ENCODE results near the gene OPRL1.

OPRL1 gene

DNA sequence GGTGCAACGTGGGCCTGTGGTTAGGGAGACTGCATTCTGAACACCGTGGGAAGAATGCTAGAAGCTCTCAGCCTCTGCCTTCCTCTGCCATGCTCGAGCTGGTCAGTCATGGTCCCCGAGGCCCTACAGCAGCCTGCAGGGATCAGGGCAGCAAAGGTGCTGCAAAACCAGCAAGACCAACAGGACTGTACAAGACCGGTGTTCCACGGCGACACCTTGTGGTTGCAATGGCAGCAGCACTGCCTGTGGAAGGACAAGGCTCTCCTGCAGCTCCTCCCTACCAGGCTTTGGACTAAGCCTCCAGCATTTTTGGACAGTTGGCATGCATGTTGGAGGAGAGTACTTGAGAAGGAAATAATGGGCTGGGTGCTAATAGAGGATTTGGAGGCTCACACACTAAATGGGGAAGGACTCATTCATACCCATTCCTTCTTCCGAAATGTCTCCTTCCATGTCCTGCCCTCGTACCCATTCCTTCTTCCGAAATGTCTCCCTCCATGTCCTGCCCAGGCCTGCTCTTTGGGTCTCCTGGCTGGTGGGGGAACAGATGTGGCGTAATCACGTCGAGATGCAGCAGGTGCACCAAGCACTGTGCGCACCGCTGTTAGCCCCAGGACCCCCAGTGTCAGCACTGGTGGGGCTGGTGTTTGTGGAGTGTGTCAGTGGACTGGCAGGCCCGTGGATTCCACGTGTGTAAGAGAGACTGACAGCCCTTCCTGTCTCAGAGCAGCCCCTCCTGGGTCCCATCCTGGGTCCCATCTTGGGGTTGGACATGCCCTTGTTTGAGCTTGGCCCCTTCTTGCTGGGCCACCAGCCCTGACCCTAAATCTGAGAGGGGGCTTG lies 65.8 kb downstream of the OPRL1 start:
- DNase-seq: peak; percentile 42 to 53

DNA sequence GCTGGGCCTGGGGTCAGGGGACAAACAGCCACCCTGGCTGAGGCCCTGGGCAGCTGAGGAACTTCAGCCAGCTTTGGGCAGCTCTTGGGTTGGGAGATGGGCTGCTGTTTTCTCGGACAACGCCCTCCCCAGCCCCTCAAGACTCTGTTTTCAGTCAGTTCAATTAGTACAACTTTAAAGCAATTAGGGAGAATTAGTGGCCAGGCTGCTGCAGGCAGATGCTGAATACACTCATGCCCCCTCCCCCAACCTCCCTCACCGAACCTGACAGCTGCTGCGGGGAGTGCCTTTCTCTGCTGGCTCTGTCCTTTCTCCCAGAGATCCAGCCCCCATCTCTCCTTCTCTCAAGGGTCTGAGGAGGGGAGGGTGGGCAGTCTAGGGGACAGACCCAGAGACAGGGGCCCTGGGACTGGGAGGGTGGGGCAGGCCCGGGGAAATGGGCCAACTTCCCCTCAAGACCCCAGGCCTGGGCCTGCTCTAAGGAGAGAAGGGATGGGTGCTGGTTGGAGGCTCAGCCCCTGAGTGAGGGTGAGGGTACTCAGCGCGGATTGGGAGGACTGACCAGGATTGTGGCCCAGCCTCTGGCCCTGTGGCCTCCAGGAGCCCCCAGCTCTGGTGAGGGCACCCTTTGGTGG lies 66.5 kb downstream of the OPRL1 start:
- no peak for DNase-seq

DNA sequence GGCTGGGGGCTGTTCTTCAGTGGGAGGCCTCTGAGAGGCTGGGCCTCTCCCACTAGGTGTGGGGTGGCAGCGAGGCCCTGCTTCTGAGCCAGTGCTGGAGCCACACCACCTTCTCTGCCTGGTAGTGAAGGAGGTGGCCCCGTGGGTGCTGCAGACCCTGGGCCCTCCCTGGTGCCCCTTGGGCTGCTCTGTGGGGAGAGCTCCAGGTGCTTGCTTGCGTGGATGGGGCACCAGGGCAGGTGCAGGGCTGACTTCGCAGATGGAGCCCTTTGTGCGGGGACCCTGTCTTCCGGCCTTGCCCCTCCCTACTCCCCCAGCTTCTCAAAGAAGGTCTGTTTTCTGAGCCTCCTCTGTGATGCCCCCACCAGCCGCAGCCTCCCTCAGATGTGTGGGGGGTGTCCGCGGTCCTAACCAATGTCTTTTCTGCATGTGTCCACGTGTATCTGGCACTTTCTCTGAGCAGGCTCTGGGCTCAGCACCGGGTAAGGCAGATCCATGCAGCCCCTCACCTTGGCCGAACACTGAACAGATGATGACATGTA lies 67.1 kb downstream of the OPRL1 start:
- no peak for DNase-seq

DNA sequence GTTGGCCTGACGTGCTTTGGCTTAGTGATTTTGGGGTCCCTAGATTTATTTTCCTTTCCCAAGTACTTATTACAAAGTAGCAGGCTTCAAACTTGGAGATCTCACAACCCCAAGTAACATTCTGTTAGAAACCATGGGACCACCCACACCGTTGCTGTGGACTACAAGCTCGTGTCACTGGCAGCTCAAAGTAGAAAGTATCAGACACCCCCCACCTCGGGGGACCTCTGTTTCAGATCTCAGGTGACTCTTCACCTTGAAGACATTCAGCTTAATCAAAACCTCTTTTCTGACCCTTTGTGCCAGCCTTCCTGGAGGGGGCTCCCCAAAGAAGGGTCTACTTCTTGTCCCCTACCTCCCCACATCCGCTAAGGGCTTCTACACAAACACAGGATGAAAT lies 68.7 kb downstream of the OPRL1 start:
- DNase-seq: no peak

DNA sequence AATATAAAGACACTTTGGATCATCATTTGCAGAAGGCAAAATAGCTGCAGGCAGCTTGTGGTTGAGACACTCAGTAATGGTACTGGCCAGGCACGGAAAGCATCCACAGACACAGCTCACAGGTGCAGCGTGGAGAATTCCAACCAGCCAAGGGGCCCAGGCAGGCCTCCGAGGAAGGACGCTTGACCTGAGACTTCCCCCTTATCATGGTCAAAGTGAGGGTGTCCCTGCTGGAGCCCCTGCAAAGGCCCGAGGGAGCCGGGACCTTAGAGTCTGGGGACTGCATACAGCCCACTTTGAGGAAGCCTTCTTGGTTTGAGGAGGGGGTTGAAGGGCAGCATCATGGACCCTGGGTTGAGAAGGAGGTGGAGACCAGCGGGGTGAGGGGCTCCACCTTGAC lies 69.3 kb downstream of the OPRL1 start:
- DNase-seq: no peak

DNA sequence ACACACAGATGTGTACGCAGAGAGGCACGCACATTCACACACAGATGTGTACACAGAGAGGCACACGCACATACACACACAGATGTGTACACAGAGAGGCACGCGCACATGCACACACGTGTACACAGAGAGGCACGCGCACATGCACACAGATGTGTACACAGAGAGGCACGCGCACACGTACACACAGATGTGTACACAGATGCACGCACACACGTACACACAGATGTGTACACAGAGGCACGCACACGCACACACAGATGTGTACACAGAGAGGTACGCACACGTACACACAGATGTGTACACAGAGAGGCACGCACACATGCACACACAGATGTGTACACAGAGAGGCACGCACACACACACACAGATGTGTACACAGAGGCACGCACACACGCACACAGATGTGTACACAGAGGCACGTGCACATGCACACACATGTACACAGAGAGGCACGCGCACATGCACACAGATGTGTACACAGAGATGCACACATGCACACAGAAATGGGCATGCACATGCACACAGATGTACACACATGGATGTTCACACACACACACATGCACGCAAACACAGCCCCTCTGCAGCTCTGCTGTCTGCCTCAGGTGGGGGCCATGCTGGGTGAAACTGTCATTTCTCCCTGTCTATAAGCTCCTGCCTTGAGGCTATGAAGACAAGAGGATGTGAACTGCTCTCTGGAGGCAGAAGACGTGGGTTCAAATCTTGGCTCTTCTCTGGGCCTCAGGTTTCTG lies 70.1 kb downstream of the OPRL1 start:
- no peak for DNase-seq

Data from activated T-cell treated with anti-CD3 and anti-CD28 coated beads, Interleukin-2, amount 50 U/mL, for 48 hours (primary cell).